ENCODE measurements around the gene KIF11. TPM values are rescaled to one million over a fixed set of nuclear protein-coding genes. Genes with fewer than 3 reads are reported as not detected.

Gene KIF11
- total and polyA plus RNA-seq, 9 of the 15 experiments (the other 6 are each of a cell fraction or from before 2014, with no cell fraction given) = 11.3 to 54.4 (median 29.2) TPM

- no peak; a peak in 1 of 4 replicates for TF ChIP-seq MNT (conservative IDR thresholded peaks at IDR 0.05)
- no peak for TF ChIP-seq SMARCA5 (IDR thresholded peaks at IDR 0.05)
- TF ChIP-seq NR1H2 (CRISPR knock-in tag; IDR thresholded peaks at IDR 0.05) = no peak
- TF ChIP-seq PRMT5 (CRISPR knock-in tag; IDR thresholded peaks at IDR 0.05) = no peak
- no peak for TF ChIP-seq U2AF2 (optimal IDR thresholded peaks at IDR 0.05; ENCODE audit: low read depth, low read length)
- no peak for TF ChIP-seq NR4A1 (CRISPR knock-in tag; IDR thresholded peaks at IDR 0.05)
- no peak for TF ChIP-seq NR4A1 (tag; IDR thresholded peaks at IDR 0.05)
- TF ChIP-seq FOXA3 (CRISPR knock-in tag; conservative IDR thresholded peaks at IDR 0.05 in 1 of 2, IDR thresholded peaks at IDR 0.05 in 1 of 2) = peak in 1 of 2 experiments; percentile 93; a peak in 1 of 4 replicates
- no peak for TF ChIP-seq ZNF586 (CRISPR knock-in tag; conservative IDR thresholded peaks at IDR 0.05)
- TF ChIP-seq XRCC5 (IDR thresholded peaks at IDR 0.05; ENCODE audit: low read depth, low read length) = no peak
- 0 out of 2 replicates have a peak, but pooled peaks have one; percentile 35 for TF ChIP-seq JUND (IDR thresholded peaks at IDR 0.05; ENCODE audit: borderline replicate concordance, low read depth, low read length)
- TF ChIP-seq JUND (tag; IDR thresholded peaks at IDR 0.05; ENCODE audit: borderline replicate concordance, low read depth, low read length) = no peak; the same call in 2 of the 3 replicates
- TF ChIP-seq HLTF (IDR thresholded peaks at IDR 0.05) = 0 out of 2 replicates have a peak, but pooled peaks have one; percentile 49
- TF ChIP-seq RHOXF2B (CRISPR knock-in tag; conservative IDR thresholded peaks at IDR 0.05) = no peak
- TF ChIP-seq HES1 (IDR thresholded peaks at IDR 0.05; ENCODE audit: low read depth) = no peak
- TF ChIP-seq TBL1XR1 (IDR thresholded peaks at IDR 0.05; ENCODE audit: low read length in 2 of 2) = no peak
- TF ChIP-seq ELK1 (CRISPR knock-in tag; IDR thresholded peaks at IDR 0.05) = no peak
- TF ChIP-seq, protein P1, sequence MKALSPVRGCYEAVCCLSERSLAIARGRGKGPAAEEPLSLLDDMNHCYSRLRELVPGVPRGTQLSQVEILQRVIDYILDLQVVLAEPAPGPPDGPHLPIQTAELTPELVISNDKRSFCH (CRISPR knock-in tag; IDR thresholded peaks at IDR 0.05) = no peak
- TF ChIP-seq, protein P1 (tag; IDR thresholded peaks at IDR 0.05) = no peak
- no peak for TF ChIP-seq NFRKB (IDR thresholded peaks at IDR 0.05; ENCODE audit: low read depth)
- no peak for TF ChIP-seq ASH1L (IDR thresholded peaks at IDR 0.05; ENCODE audit: borderline replicate concordance, low read depth, partially characterized antibody)
- TF ChIP-seq SRSF1 (IDR thresholded peaks at IDR 0.05; ENCODE audit: low read depth, low read length) = no peak
- TF ChIP-seq IFI16 (CRISPR knock-in tag; IDR thresholded peaks at IDR 0.05) = no peak
- TF ChIP-seq ZNF75A (CRISPR knock-in tag; IDR thresholded peaks at IDR 0.05) = no peak
- TF ChIP-seq THAP7 (CRISPR knock-in tag; IDR thresholded peaks at IDR 0.05) = no peak
Observed at GRCh38 chr10:92695679-92696605, 103.0 kb downstream of the KIF11 start (continued).

Measured in K562 (cell line).